Endothelial cell of umbilical vein (primary cell): ENCODE data around the gene SCAF11. TPM values are rescaled to one million over a fixed set of nuclear protein-coding genes. Genes with fewer than 3 reads are reported as not detected.

Experiments
- BruUV-seq: library from RNA; stranded (reverse); fragments of 400-500 nt; replicated peaks from 2 replicates; lab custom pipeline; 2021; lab: Mats Ljungman, UMichigan
- CTCF ChIA-PET: fragments of 300-600, 350-600 bp; sonication (Branson Sonifier 250); formaldehyde crosslinking; loops from one replicate; lab custom pipeline; 2021; ENCODE audit warnings: antibody characterized with exemption, inconsistent platforms; lab: Charles Lee
- POLR2A ChIA-PET: fragments of 300-600, 350-600 bp; sonication (Branson Sonifier 250); formaldehyde crosslinking; loops from one replicate; lab custom pipeline; 2021; ENCODE audit warnings: antibody characterized with exemption, inconsistent platforms; lab: Charles Lee
- DNase-seq: peaks from one replicate; pipeline ENCODE4 v3.0.0-alpha.2; 2011; ENCODE audit warnings: low read depth, low spot score
- FAIRE-seq: peaks from 2 replicates; lab custom pipeline; 2011; peaks lifted over from hg19 to GRCh38; lab: Jason Lieb, UNC
- H2AFZ ChIP-seq: 2 replicates; pipeline ENCODE4 v1.6.0; 2012; ENCODE audit warnings: low read depth, low read length, control low read depth, inconsistent platforms
- H3K27ac ChIP-seq: 2 replicates; pipeline ENCODE4 v1.5.1; 2011; ENCODE audit warnings: low read depth, mild to moderate bottlenecking, control low read depth, low read length, moderate library complexity; ENCODE audit not compliant: insufficient read depth
- H3K27me3 ChIP-seq, 2 experiments: 2 replicates each; pipeline versions ENCODE4 v1.6.0 to v1.6.1; 2011; ENCODE audit warnings: low read length in 2 of 2, mixed read lengths in 1 of 2; ENCODE audit not compliant: control insufficient read depth in 2 of 2, insufficient read depth in 2 of 2
- H3K36me3 ChIP-seq, 2 experiments: 2 replicates in 1 of 2; 3 replicates in 1 of 2; pipeline ENCODE4 v1.5.1; 2011; ENCODE audit warnings: low read length in 2 of 2, mild to moderate bottlenecking in 1 of 2, moderate library complexity in 1 of 2; ENCODE audit not compliant: control insufficient read depth in 2 of 2, insufficient read depth in 2 of 2; ENCODE audit errors: extremely low read depth in 1 of 2
- H3K4me1 ChIP-seq: 3 replicates; pipeline ENCODE4 v1.5.1; 2011; ENCODE audit warnings: mild to moderate bottlenecking, low read length; ENCODE audit not compliant: control insufficient read depth, insufficient read depth; ENCODE audit errors: extremely low read depth
- H3K4me2 ChIP-seq: 2 replicates; pipeline ENCODE4 v1.6.1; 2011; ENCODE audit warnings: low read length, control low read depth, mixed read lengths; ENCODE audit not compliant: insufficient read depth
- H3K4me3 ChIP-seq, 3 experiments: fragments of 200-600 bp in 1 of 3; sonication (generic), shearing (Covaris generic) in 1 of 3; replicated peaks in 1 of 3; 2 replicates each; pipeline ENCODE4 v1.5.1; 2011 to 2016; ENCODE audit warnings: control low read depth in 3 of 3, low read length in 3 of 3, mild to moderate bottlenecking in 2 of 3, inconsistent platforms in 1 of 3, low read depth in 1 of 3, moderate library complexity in 1 of 3; ENCODE audit not compliant: insufficient read depth in 1 of 3
- H3K79me2 ChIP-seq: 2 replicates; pipeline ENCODE4 v1.6.0; 2012; ENCODE audit warnings: low read length, inconsistent platforms; ENCODE audit not compliant: control insufficient read depth, insufficient read depth
- H3K9ac ChIP-seq: replicated peaks from 2 replicates; pipeline ENCODE3; 2011; ENCODE audit warnings: low read length, control low read depth; ENCODE audit not compliant: insufficient read depth; ENCODE audit errors: extremely low read depth
- H3K9me1 ChIP-seq: replicated peaks from 3 replicates; pipeline ENCODE4 v1.6.0; 2011; ENCODE audit warnings: mild to moderate bottlenecking, low read length; ENCODE audit not compliant: control insufficient read depth, insufficient read depth; ENCODE audit errors: extremely low read depth
- H3K9me3 ChIP-seq: replicated peaks from 2 replicates; pipeline ENCODE4 v1.5.1; 2012; ENCODE audit warnings: low read length, inconsistent platforms; ENCODE audit not compliant: control insufficient read depth, insufficient read depth
- H4K20me1 ChIP-seq: replicated peaks from 2 replicates; pipeline ENCODE3; 2011; ENCODE audit warnings: mild to moderate bottlenecking, low read length; ENCODE audit not compliant: control insufficient read depth, insufficient read depth; ENCODE audit errors: extremely low read depth
- FOS ChIP-seq: IDR thresholded peaks from 2 replicates; pipeline ENCODE4 v1.6.1; 2011; ENCODE audit warnings: mild to moderate bottlenecking, low read length, moderate library complexity, borderline replicate concordance; ENCODE audit not compliant: insufficient read depth
- GATA2 ChIP-seq: IDR thresholded peaks from 2 replicates; pipeline ENCODE4 v1.7.0; 2011; ENCODE audit warnings: low read depth, mild to moderate bottlenecking, moderate library complexity, mixed read lengths, low read length; ENCODE audit not compliant: insufficient read length, insufficient read depth
- JUN ChIP-seq: IDR thresholded peaks from 2 replicates; pipeline ENCODE4 v1.6.1; 2011; ENCODE audit warnings: borderline replicate concordance, low read depth; ENCODE audit not compliant: insufficient read length, insufficient read depth
- MAX ChIP-seq: IDR thresholded peaks from 2 replicates; pipeline ENCODE4 v1.6.1; 2011; ENCODE audit not compliant: insufficient read depth, insufficient read length
- dilution Hi-C: fragments of 300-500 bp; cut with MboI; formaldehyde crosslinking; loops from one replicate; pipeline ENCODE4 v1.15.0; 2019; ENCODE audit warnings: low sequenced_read_pairs; ENCODE audit not compliant: extremely low pct_ligation_motif_present
- intact Hi-C: fragments of 100-400 bp; cut with micrococcal nuclease; formaldehyde crosslinking; loops from one replicate; pipeline ENCODE4 v1.10.0; 2022
- polyA plus RNA-seq, 4 experiments: library from polyadenylated mRNA; depleted of rRNA in 3 of 4; stranded (reverse) in 3 of 4; unstranded in 1 of 4; fragments of >200 nt; gene quantifications; 2 replicates each; pipeline versions ENCODE4 v1.2.1 to v1.2.3, GENCODE V29; 2011 to 2012; ENCODE audit warnings: missing spikeins in 1 of 4
- total RNA-seq: library from RNA; stranded (reverse); gene quantifications from 2 replicates; pipeline ENCODE4 v1.2.3, GENCODE V29; 2021

SCAF11 gene
- total and polyA plus RNA-seq, 2 donors (not counting 3 experiments of a cell fraction or from before 2014, with no cell fraction given) = 20.9 to 109 TPM

DNA sequence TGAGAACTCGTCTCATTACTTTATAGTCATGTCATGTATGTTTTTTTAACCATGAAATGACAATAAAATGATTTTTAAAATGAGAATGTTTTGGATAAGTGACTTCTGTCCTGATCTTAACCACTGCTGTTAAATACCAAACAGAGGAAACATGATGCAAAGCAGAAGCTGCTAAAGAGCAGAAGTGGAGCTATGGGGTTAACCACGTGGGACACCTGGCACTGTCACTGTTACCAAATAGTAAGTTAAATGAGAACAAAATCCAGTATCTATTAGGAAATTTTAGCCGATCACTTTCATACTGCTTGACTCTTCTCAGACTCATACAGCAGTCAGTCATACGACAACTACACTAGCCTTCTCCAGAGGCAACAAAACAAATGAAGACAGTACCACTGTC, 82.4 kb downstream of the SCAF11 start:
- DNase-seq (no peak), FAIRE-seq (no peak)
- Histone ChIP-seq H3K4me1 (peaks cover 4% of the 10 kb centered on the region), H3K9me1 (no peaks in the 10 kb centered on the region), H3K4me2 (no peak overlapping the region), H3K27me3 (no peaks in the 10 kb centered on the region), H3K79me2 (no peaks in the 10 kb centered on the region), H3K27ac (no peak overlapping the region), H3K9me3 (no peaks in the 10 kb centered on the region), H4K20me1 (no peaks in the 10 kb centered on the region), H3K9ac (no peak overlapping the region), H2AFZ (no peak overlapping the region), H3K36me3 (peaks cover 0 to 2% of the 10 kb centered on the region in 2 experiments), H3K4me3 (no peak overlapping the region)
- BruUV-seq = no TSS peak
- no peak for TF ChIP-seq JUN
- no peak for TF ChIP-seq FOS
- no peak for TF ChIP-seq GATA2
- POLR2A ChIA-PET = no interaction called here
- CTCF ChIA-PET = interaction anchor here (1.8 kb wide), 1 partner anchor 12 kb away, joined by 7 read pairs; no protein-coding TSS in a partner anchor
- dilution Hi-C loops = no loop called here
- intact Hi-C loops = no loop called here

- no peak for TF ChIP-seq MAX
- ChIA-PET CTCF (no interaction called here), POLR2A (no interaction called here)
- DNase-seq = no peak
- no peaks in the 10 kb centered on the region for H4K20me1 ChIP-seq
- H3K27ac ChIP-seq = no peak overlapping the region
- no TSS peak for BruUV-seq
- intact Hi-C loops (no loop called here), dilution Hi-C loops (no loop called here)
- no peaks in the 10 kb centered on the region for H3K9me1 ChIP-seq
- FAIRE-seq = no peak
- H3K36me3 ChIP-seq = peaks cover 4 to 13% of the 10 kb centered on the region in 2 experiments
- no peaks in the 10 kb centered on the region for H3K27me3 ChIP-seq
- H3K4me3 ChIP-seq = no peak overlapping the region
- no peak overlapping the region for H2AFZ ChIP-seq
- no peaks in the 10 kb centered on the region for H3K4me1 ChIP-seq
- H3K9me3 ChIP-seq = no peaks in the 10 kb centered on the region
- no peak overlapping the region for H3K4me2 ChIP-seq
- H3K79me2 ChIP-seq = no peaks in the 10 kb centered on the region
- H3K9ac ChIP-seq = no peak overlapping the region
These were observed 92.3 kb downstream of the SCAF11 start for GRCh38 chr12:45898094-45898493.
